Body of pancreas (tissue), 4 donors: ENCODE results near the gene NXNL1.

ENCODE experiments used
- POLR2A ChIP-seq, 3 donors: fragments of 450-650 bp; IDR thresholded peaks; one replicate each; pipeline ENCODE4 v1.6.1; 2016; ENCODE audit warnings: antibody characterized with exemption in 3 of 3, mild to moderate bottlenecking in 2 of 3
- TF ChIP-seq, protein P1 (sequence below), 7 experiments: fragments of 450-650 bp in 4 of 7; fragments of 200-600 bp in 3 of 7; sonication (generic) in 3 of 7; IDR thresholded peaks; one replicate each; pipeline ENCODE4 v1.5.1; 2016 to 2019; ENCODE audit warnings: antibody characterized with exemption in 7 of 7

DNA sequence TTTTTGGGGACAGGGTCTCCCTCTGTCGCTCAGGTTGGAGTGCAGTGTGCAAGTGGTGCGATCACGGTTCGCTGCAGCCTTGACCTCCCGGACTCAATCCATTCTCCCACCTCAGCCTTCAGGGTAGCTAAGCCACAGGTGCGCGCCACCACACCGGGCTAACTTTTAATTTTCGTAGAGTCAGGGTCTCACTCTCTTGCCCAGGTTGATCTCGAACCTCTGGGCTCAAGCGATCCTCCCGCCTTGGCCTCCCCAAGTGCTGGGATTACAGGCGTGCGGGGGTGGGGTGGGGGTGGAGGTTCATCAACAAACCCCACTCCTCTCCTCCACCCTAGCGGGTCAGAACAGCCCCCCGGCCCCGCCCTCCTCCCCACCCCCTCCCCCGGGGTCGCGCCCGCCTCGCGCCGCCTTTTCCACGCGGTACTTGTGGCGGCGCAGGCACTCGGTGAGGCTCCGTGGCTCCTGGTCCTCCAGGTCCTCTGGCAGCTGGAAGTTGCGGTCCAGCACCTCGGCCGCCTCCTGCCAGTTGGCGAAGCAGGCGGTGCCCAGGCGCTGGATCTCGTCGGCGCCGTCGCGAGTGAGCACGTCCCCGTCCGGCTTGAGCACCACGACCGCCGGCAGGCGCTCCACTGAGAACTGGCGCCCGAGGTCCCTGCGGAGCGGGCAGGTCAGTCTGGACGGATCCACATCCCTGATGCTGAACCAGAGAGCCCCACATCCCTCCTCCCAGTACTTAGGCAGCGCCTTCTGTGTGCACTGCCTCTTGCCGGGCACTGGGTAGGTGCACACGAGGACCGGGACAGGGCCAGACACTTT is 5.2 kb downstream of the NXNL1 start:
- TF ChIP-seq, protein P1, sequence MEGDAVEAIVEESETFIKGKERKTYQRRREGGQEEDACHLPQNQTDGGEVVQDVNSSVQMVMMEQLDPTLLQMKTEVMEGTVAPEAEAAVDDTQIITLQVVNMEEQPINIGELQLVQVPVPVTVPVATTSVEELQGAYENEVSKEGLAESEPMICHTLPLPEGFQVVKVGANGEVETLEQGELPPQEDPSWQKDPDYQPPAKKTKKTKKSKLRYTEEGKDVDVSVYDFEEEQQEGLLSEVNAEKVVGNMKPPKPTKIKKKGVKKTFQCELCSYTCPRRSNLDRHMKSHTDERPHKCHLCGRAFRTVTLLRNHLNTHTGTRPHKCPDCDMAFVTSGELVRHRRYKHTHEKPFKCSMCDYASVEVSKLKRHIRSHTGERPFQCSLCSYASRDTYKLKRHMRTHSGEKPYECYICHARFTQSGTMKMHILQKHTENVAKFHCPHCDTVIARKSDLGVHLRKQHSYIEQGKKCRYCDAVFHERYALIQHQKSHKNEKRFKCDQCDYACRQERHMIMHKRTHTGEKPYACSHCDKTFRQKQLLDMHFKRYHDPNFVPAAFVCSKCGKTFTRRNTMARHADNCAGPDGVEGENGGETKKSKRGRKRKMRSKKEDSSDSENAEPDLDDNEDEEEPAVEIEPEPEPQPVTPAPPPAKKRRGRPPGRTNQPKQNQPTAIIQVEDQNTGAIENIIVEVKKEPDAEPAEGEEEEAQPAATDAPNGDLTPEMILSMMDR (IDR thresholded peaks at IDR 0.05): no peak
- no peak for TF ChIP-seq POLR2A (IDR thresholded peaks at IDR 0.05)
